Astrocyte (in vitro differentiated cells and primary cell): Measurements from ENCODE around the gene SLC16A3. TPM values are rescaled to one million over a fixed set of nuclear protein-coding genes. Genes with fewer than 3 reads are reported as not detected.

Experiments used
- DNase-seq: peaks from one replicate; pipeline ENCODE4 v3.0.0-alpha.2; 2010; ENCODE audit warnings: low read depth
- FAIRE-seq: peaks from 2 replicates; lab custom pipeline; 2011; peaks lifted over from hg19 to GRCh38; lab: Jason Lieb, UNC
- H2AFZ ChIP-seq: 2 replicates; pipeline ENCODE4 v1.6.0; 2012; ENCODE audit warnings: low read depth, low read length, inconsistent platforms
- H3K27ac ChIP-seq: 2 replicates; pipeline ENCODE4 v1.5.1; 2011; ENCODE audit warnings: low read depth, low read length, inconsistent platforms
- H3K27me3 ChIP-seq: 2 replicates; pipeline ENCODE4 v1.6.0; 2011; ENCODE audit warnings: low read length, inconsistent platforms; ENCODE audit not compliant: insufficient read depth
- H3K36me3 ChIP-seq: 2 replicates; pipeline ENCODE4 v1.5.1; 2011; ENCODE audit warnings: low read length, inconsistent platforms; ENCODE audit not compliant: insufficient read depth
- H3K4me1 ChIP-seq: 2 replicates; pipeline ENCODE4 v1.5.1; 2011; ENCODE audit warnings: low read length, inconsistent platforms; ENCODE audit not compliant: insufficient read depth
- H3K4me2 ChIP-seq: 2 replicates; pipeline ENCODE4 v1.6.0; 2012; ENCODE audit warnings: low read length, inconsistent platforms
- H3K4me3 ChIP-seq: 2 replicates; pipeline ENCODE4 v1.5.1; 2011; ENCODE audit warnings: low read depth, mild to moderate bottlenecking, low read length, inconsistent platforms; ENCODE audit not compliant: insufficient read depth
- H3K79me2 ChIP-seq: 2 replicates; pipeline ENCODE4 v1.6.0; 2012; ENCODE audit warnings: mild to moderate bottlenecking, low read length, inconsistent platforms; ENCODE audit not compliant: insufficient read depth
- H3K9ac ChIP-seq: 2 replicates; pipeline ENCODE4 v1.6.0; 2012; ENCODE audit warnings: mild to moderate bottlenecking, low read length, inconsistent platforms
- H3K9me3 ChIP-seq: 2 replicates; pipeline ENCODE4 v1.5.1; 2012; ENCODE audit warnings: low read depth, mild to moderate bottlenecking, low read length, inconsistent platforms; ENCODE audit not compliant: insufficient read depth
- H4K20me1 ChIP-seq: 2 replicates; pipeline ENCODE4 v1.6.0; 2012; ENCODE audit warnings: low read length, inconsistent platforms; ENCODE audit not compliant: insufficient read depth
- H3K27ac Mint-ChIP-seq: one replicate; pipeline ENCODE4 v1.8.0; 2021; ENCODE audit warnings: mild to moderate bottlenecking, mixed read lengths; ENCODE audit not compliant: unreplicated experiment
- H3K27me3 Mint-ChIP-seq: one replicate; pipeline ENCODE4 v1.8.0; 2021; ENCODE audit warnings: low read depth, mixed read lengths; ENCODE audit not compliant: unreplicated experiment
- H3K36me3 Mint-ChIP-seq: one replicate; pipeline ENCODE4 v1.8.0; 2021; ENCODE audit warnings: low read depth, mixed read lengths; ENCODE audit not compliant: unreplicated experiment
- H3K4me1 Mint-ChIP-seq: one replicate; pipeline ENCODE4 v1.8.0; 2021; ENCODE audit warnings: low read depth, mixed read lengths; ENCODE audit not compliant: unreplicated experiment
- H3K4me3 Mint-ChIP-seq: one replicate; pipeline ENCODE4 v1.8.0; 2021; ENCODE audit warnings: mild to moderate bottlenecking, moderate library complexity, mixed read lengths; ENCODE audit not compliant: unreplicated experiment
- H3K9me3 Mint-ChIP-seq: one replicate; pipeline ENCODE4 v1.8.0; 2021; ENCODE audit warnings: mild to moderate bottlenecking, mixed read lengths; ENCODE audit not compliant: unreplicated experiment
- EZH2 ChIP-seq: IDR thresholded peaks from 2 replicates; pipeline ENCODE4 v1.6.1; 2012; ENCODE audit warnings: mild to moderate bottlenecking, low read length, inconsistent platforms; ENCODE audit not compliant: insufficient read depth
- total RNA-seq: library from RNA; stranded (reverse); gene quantifications from 2 replicates; pipeline ENCODE4 v1.2.1, GENCODE V29; 2021
- TF ChIP-seq, protein P1 (sequence below): IDR thresholded peaks from 2 replicates; pipeline ENCODE4 v1.5.1; 2011; ENCODE audit warnings: low read depth, mild to moderate bottlenecking, inconsistent platforms, low read length, moderate library complexity; ENCODE audit not compliant: insufficient read depth

Gene SLC16A3
- total RNA-seq, 1 donor from 2014 or later: 292 TPM

DNA sequence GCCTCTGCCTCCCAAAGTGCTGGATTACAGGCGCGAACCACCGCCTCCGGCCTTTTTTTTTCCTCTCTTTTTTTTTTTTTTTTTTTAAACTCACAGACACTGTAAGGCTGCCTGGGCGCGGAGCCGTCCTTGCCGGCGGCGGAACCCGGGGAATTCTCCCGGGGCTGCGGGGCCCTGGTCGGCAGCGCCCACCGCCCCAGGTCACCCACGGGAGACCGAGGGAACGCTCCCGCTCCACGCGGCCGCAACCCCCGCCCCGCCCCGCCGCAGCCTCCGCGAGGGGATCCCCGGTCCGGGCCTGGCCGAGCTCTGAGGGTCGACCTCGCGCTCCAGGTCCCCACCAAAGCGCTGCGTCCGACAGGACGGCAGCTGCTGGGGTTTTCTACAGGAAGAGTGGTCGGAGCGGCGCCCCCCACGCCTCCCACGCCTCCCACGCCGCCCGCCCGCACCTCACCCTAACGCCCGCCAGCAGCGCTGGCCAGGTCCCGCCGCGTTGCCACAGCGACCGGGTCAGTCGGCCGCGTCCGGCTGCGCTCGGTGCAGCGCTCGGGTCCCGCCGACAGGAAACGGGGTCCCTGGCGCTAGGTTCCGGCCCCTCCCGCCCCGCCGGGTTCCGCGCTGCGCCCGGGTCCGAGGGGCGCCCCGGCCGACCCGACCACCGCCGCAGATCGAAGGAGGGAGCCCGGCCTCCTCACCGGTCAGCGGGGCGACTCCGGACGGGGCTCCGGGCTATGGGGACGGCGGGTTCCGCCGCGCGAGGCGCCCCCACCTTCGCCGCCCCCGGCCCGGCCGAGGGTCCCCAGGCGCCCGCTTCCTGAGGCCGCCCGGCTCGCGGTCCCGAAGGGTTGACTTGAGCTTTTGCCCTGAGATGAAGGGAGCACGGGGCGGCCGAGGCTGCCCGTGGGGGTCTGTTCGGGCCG lies 16.3 kb upstream of the SLC16A3 start, which contains the start of gene CCDC57:
Gene CCDC57 (minus strand): TSS at position 512 of the 920 bp plus-strand sequence. CDS start 10,898 bp downstream, outside the sequence.
- DNase-seq: no peak
- H3K27ac Mint-ChIP-seq: peak within 1 kb of the TSS; percentile 47

GRCh38 chr17:82213251-82214011 lies 15.4 kb upstream of the SLC16A3 start:
- peaks cover 12% of the 10 kb centered on the region for H3K79me2 ChIP-seq
- peak overlapping the region; percentile 67 for H2AFZ ChIP-seq

More for the DNA sequence above, 16.3 kb upstream of the SLC16A3 start, which contains the start of gene CCDC57:
- peak within 1 kb of the TSS; percentile 85 for H3K9ac ChIP-seq
- peak within 1 kb of the TSS; percentile 91 for H3K4me2 ChIP-seq
- H4K20me1 ChIP-seq: no peaks in the 10 kb centered on the region
- H3K4me3 ChIP-seq: peak within 1 kb of the TSS; percentile 69
- no peak for FAIRE-seq
- peaks cover under 1% of the 10 kb centered on the region for H3K36me3 ChIP-seq
- peaks cover 37% of the 10 kb centered on the region for H3K4me1 ChIP-seq
- H3K4me1 Mint-ChIP-seq: peaks cover 11% of the 10 kb centered on the region
- H2AFZ ChIP-seq: peak within 1 kb of the TSS; percentile 67
- no peaks in the 10 kb centered on the region for H3K9me3 Mint-ChIP-seq
- peak within 1 kb of the TSS; percentile 81 for H3K27ac ChIP-seq
- no peaks in the 10 kb centered on the region for H3K27me3 ChIP-seq
- H3K36me3 Mint-ChIP-seq: no peaks in the 10 kb centered on the region
- H3K27me3 Mint-ChIP-seq: no peaks in the 10 kb centered on the region
- peak within 1 kb of the TSS; percentile 85 for H3K4me3 Mint-ChIP-seq
- TF ChIP-seq EZH2: no peak
- TF ChIP-seq, protein P1, sequence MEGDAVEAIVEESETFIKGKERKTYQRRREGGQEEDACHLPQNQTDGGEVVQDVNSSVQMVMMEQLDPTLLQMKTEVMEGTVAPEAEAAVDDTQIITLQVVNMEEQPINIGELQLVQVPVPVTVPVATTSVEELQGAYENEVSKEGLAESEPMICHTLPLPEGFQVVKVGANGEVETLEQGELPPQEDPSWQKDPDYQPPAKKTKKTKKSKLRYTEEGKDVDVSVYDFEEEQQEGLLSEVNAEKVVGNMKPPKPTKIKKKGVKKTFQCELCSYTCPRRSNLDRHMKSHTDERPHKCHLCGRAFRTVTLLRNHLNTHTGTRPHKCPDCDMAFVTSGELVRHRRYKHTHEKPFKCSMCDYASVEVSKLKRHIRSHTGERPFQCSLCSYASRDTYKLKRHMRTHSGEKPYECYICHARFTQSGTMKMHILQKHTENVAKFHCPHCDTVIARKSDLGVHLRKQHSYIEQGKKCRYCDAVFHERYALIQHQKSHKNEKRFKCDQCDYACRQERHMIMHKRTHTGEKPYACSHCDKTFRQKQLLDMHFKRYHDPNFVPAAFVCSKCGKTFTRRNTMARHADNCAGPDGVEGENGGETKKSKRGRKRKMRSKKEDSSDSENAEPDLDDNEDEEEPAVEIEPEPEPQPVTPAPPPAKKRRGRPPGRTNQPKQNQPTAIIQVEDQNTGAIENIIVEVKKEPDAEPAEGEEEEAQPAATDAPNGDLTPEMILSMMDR: no peak
- peaks cover 12% of the 10 kb centered on the region for H3K79me2 ChIP-seq
- H3K9me3 ChIP-seq: no peaks in the 10 kb centered on the region

More at GRCh38 chr17:82213251-82214011, 15.4 kb upstream of the SLC16A3 start:
- Mint-ChIP-seq H3K9me3 (no peaks in the 10 kb centered on the region), H3K4me1 (peaks cover 13% of the 10 kb centered on the region), H3K36me3 (no peaks in the 10 kb centered on the region), H3K27ac (peak overlapping the region; percentile 47), H3K27me3 (no peaks in the 10 kb centered on the region), H3K4me3 (peak overlapping the region; percentile 84)
- Histone ChIP-seq H4K20me1 (no peaks in the 10 kb centered on the region), H3K27me3 (no peaks in the 10 kb centered on the region), H3K9ac (peak overlapping the region; percentile 85), H3K4me2 (peak overlapping the region; percentile 91), H3K27ac (peak overlapping the region; percentile 81), H3K36me3 (no peaks in the 10 kb centered on the region), H3K4me3 (peak overlapping the region; percentile 69), H3K4me1 (peaks cover 45% of the 10 kb centered on the region), H3K9me3 (no peaks in the 10 kb centered on the region)
- FAIRE-seq (no peak), DNase-seq (peak; percentile 72)
- no peak for TF ChIP-seq EZH2
- TF ChIP-seq, protein P1: no peak
